ENCODE measurements around the gene TMBIM4.

DNA sequence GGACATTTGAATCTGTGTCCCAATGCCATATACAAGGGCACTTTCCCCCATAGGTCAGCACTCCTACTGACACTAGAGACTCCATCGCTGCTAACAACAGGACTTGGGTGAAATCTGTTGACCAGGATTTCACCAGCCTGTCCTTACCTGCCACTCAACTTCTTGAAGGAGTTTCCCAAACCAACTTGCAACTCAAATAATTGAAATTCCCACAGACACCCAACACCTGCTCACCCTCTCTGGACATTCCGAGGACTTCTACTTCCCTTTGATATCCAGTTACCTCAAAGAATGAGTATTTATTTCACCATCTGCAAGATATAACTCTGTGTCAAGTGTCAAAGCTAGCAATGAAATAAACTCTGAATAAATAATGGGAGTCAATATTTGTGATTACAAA is 83.8 kb downstream of the TMBIM4 start:
- TF ChIP-seq YY1 (IDR thresholded peaks at IDR 0.05; ENCODE audit: insufficient read depth, insufficient read length) (no peak), ZNF274 (IDR thresholded peaks at IDR 0.05; ENCODE audit: low read depth, low read length) (no peak)

Data from NT2/D1 (cell line).